Tibial nerve (tissue), 4 donors: ENCODE data around the gene TCF7L1. TPM values are rescaled to one million over a fixed set of nuclear protein-coding genes. Genes with fewer than 3 reads are reported as not detected.
A peak's percentile ranks its signal among the peaks of the same experiment; 100 is the strongest.

ENCODE experiments used
- DNase-seq, 2 donors: peaks; one replicate each; pipeline ENCODE4 v3.0.0-alpha.2; 2019; ENCODE audit warnings: low spot score in 2 of 2
- H3K27ac ChIP-seq, 4 donors: fragments of 200-600 bp; sonication (generic) in 3 of 4; one replicate each; pipeline ENCODE4 v1.5.1; 2017 to 2019; ENCODE audit warnings: mild to moderate bottlenecking in 1 of 4
- H3K27me3 ChIP-seq, 2 donors: fragments of 200-600 bp; sonication (generic) in 1 of 2; one replicate each; pipeline versions ENCODE4 v1.5.1 to v1.6.0; 2017 to 2019
- H3K36me3 ChIP-seq, 3 donors: fragments of 200-600 bp; sonication (generic); one replicate each; pipeline ENCODE4 v1.5.1; 2018 to 2019
- H3K4me1 ChIP-seq, 4 donors: fragments of 200-600 bp; sonication (generic) in 3 of 4; one replicate each; pipeline ENCODE4 v1.5.1; 2017 to 2019
- H3K4me3 ChIP-seq, 4 donors: fragments of 200-600 bp; sonication (generic) in 3 of 4; one replicate each; pipeline ENCODE4 v1.5.1; 2017 to 2019; ENCODE audit warnings: mild to moderate bottlenecking in 1 of 4, moderate library complexity in 1 of 4
- H3K9me3 ChIP-seq, 4 donors: fragments of 200-600 bp; sonication (generic) in 3 of 4; one replicate each; pipeline ENCODE4 v1.5.1; 2017 to 2019
- EP300 ChIP-seq, 2 donors: sonication (generic); formaldehyde crosslinking; IDR thresholded peaks; one replicate each; pipeline ENCODE4 v1.6.1; 2017; ENCODE audit warnings: antibody characterized with exemption in 2 of 2, mild to moderate bottlenecking in 1 of 2
- POLR2A ChIP-seq, 2 donors: fragments of 450-650 bp; IDR thresholded peaks; one replicate each; pipeline ENCODE4 v1.6.1; 2017; ENCODE audit warnings: antibody characterized with exemption in 2 of 2, mild to moderate bottlenecking in 2 of 2, moderate library complexity in 2 of 2
- WGBS, 2 donors: methylation state at CpG; one replicate each; pipeline ENCODE4 v1.1.5; 2018; 5-methylcytosine and 5-hydroxymethylcytosine counted together
- total RNA-seq, 4 donors: library from RNA; depleted of rRNA; stranded (reverse); fragments of >200 nt; gene quantifications; one replicate each; pipeline ENCODE4 v1.1.0, GENCODE V29; 2016
- TF ChIP-seq, protein P1 (sequence below), 5 experiments: fragments of 200-600 bp in 3 of 5; fragments of 450-650 bp in 2 of 5; sonication (generic) in 3 of 5; IDR thresholded peaks; one replicate each; pipeline ENCODE4 v1.5.1; 2016 to 2019; ENCODE audit warnings: antibody characterized with exemption in 5 of 5, mild to moderate bottlenecking in 3 of 5, moderate library complexity in 2 of 5

The TCF7L1 gene
- total RNA-seq, 4 donors from 2014 or later = 3.7 to 14.1 (median 7.1) TPM

DNA sequence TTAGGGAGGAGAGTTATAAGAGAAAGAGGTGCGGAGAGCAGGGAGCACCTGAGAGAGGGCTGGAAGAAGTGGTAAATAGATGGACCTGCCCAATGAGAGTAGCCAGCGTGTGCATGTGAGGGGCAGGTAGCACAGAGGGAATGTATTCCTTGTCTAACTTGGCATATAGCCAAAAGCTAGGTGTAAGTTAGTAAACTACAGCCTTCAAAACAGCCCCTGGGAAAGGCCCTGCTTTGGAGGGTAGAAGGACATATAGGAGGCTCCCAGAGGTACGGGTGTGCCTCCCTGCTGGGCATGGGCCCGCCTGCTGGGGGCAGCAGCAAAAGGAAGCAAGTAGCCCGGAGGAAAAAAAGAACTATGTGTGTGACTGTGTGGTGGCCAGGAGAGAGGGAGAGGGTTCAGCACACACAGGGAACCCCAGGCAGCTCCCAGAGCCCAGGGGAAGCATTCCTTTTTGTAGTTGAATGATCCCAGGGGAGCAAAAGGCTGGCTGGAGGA, 48.0 kb downstream of the TCF7L1 start:
- H3K27me3 ChIP-seq = no peaks in the 10 kb centered on the region
- 78 to 83% methylated on average over 5 of the region's 5 CpGs for WGBS, 2 donors
- H3K4me3 ChIP-seq = no peak overlapping the region
- peaks cover 0 to 37% (median 4%) of the 10 kb centered on the region in 4 donors for H3K4me1 ChIP-seq
- DNase-seq = no peak
- H3K36me3 ChIP-seq = no peaks in the 10 kb centered on the region
- H3K9me3 ChIP-seq = no peaks in the 10 kb centered on the region
- peak overlapping the region in 1 of 4 donors; percentile 11 for H3K27ac ChIP-seq
- TF ChIP-seq POLR2A (IDR thresholded peaks at IDR 0.05) (no peak), EP300 (IDR thresholded peaks at IDR 0.05) (no peak)
- TF ChIP-seq, protein P1, sequence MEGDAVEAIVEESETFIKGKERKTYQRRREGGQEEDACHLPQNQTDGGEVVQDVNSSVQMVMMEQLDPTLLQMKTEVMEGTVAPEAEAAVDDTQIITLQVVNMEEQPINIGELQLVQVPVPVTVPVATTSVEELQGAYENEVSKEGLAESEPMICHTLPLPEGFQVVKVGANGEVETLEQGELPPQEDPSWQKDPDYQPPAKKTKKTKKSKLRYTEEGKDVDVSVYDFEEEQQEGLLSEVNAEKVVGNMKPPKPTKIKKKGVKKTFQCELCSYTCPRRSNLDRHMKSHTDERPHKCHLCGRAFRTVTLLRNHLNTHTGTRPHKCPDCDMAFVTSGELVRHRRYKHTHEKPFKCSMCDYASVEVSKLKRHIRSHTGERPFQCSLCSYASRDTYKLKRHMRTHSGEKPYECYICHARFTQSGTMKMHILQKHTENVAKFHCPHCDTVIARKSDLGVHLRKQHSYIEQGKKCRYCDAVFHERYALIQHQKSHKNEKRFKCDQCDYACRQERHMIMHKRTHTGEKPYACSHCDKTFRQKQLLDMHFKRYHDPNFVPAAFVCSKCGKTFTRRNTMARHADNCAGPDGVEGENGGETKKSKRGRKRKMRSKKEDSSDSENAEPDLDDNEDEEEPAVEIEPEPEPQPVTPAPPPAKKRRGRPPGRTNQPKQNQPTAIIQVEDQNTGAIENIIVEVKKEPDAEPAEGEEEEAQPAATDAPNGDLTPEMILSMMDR (IDR thresholded peaks at IDR 0.05) = no peak

DNA sequence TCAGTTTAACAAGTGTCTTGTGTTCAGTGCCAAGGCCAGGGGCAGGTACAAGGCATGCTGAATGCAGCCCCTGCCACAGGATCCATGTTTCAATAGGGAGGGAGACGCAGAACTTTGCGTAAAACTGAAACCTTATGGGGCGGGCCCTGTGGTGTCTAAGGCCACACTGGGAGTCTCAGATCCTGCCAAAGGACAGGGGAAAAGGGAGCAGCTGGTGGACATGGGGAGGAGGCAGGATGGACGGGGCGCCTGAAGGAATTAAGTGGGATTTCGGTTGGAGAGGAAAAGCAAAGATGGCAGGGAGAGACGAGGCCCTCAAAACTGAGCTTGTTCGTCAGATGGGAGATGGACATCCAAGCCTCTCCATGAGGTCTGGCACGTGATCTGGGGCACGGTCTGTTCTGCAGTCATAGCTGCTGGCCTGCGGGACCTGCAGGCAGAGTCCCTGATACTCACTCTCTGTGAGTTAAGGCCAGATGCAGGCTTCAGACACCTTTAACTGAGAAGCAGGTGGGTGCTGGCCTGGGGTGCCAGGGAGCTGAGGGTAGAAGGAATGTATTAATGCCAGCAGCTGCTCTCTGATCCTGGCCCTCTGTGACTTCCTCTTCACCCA, 48.8 kb downstream of the TCF7L1 start:
- no peaks in the 10 kb centered on the region for H3K36me3 ChIP-seq
- no peak for DNase-seq
- H3K9me3 ChIP-seq = no peaks in the 10 kb centered on the region
- H3K4me1 ChIP-seq = peaks cover 0 to 33% (median 6%) of the 10 kb centered on the region in 4 donors
- H3K27me3 ChIP-seq = no peaks in the 10 kb centered on the region
- WGBS, 2 donors = 93 to 95% methylated on average over 11 of the region's 11 CpGs
- no peak overlapping the region for H3K4me3 ChIP-seq
- TF ChIP-seq EP300 (IDR thresholded peaks at IDR 0.05) (no peak), POLR2A (IDR thresholded peaks at IDR 0.05) (no peak)
- TF ChIP-seq, protein P1 (IDR thresholded peaks at IDR 0.05) = no peak
- H3K27ac ChIP-seq = no peak overlapping the region

DNA sequence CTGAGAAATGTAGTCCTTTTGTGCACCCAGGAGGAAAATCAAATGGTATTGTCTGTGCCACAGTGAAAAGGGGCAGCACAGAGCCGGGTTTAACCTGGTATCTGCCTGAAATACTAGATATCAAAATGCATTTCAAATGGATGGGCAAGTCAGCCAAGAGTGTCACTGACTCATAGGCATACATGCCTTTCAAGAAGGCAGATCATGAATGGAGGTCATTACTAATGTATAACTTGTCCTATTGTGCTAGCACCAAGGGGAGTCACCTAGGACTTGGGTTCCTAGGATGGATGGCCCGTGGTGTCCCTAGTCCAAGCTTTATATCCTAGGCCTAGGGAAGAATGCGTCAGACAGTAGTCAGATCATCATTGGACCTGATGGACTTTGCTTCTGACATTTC, 49.9 kb downstream of the TCF7L1 start:
- Histone ChIP-seq H3K27ac (no peak overlapping the region), H3K9me3 (no peaks in the 10 kb centered on the region), H3K36me3 (no peaks in the 10 kb centered on the region), H3K4me3 (no peak overlapping the region), H3K4me1 (peaks cover 0 to 33% (median 6%) of the 10 kb centered on the region in 4 donors), H3K27me3 (no peaks in the 10 kb centered on the region)
- WGBS, 2 donors = 80 to 87% methylated on average over 3 of the region's 3 CpGs
- DNase-seq = no peak
- TF ChIP-seq, protein P1 (IDR thresholded peaks at IDR 0.05) = no peak
- TF ChIP-seq POLR2A (IDR thresholded peaks at IDR 0.05) (no peak), EP300 (IDR thresholded peaks at IDR 0.05) (no peak)

DNA sequence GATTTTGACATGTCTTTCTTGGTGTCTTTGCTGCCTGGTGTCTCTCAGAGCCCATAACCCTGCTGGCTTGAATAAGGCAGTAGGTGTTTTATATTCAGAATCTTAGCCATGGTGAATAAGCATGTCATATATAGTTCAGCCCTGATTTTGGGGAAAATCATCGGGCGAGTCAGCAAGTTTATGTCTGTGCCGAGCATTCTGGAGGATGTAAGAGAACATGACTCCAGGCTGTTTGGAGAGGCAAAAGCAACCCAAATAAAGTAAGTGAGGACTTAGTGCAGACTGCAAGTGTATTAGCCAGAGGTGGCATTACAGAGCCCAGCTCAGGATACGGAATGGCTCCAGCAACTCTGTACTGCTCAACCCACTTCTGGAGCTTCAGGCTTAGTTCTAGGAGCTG, 50.3 kb downstream of the TCF7L1 start:
- DNase-seq = no peak
- WGBS, 2 donors = 76 to 88% methylated on average over 4 of the region's 4 CpGs
- TF ChIP-seq POLR2A (IDR thresholded peaks at IDR 0.05) (no peak), EP300 (IDR thresholded peaks at IDR 0.05) (no peak)
- TF ChIP-seq, protein P1 (IDR thresholded peaks at IDR 0.05) = no peak
- H3K4me1 ChIP-seq = peaks cover 0 to 29% (median 6%) of the 10 kb centered on the region in 4 donors
- no peaks in the 10 kb centered on the region for H3K36me3 ChIP-seq
- no peaks in the 10 kb centered on the region for H3K27me3 ChIP-seq
- H3K4me3 ChIP-seq = no peak overlapping the region
- H3K9me3 ChIP-seq = no peaks in the 10 kb centered on the region
- no peak overlapping the region for H3K27ac ChIP-seq

DNA sequence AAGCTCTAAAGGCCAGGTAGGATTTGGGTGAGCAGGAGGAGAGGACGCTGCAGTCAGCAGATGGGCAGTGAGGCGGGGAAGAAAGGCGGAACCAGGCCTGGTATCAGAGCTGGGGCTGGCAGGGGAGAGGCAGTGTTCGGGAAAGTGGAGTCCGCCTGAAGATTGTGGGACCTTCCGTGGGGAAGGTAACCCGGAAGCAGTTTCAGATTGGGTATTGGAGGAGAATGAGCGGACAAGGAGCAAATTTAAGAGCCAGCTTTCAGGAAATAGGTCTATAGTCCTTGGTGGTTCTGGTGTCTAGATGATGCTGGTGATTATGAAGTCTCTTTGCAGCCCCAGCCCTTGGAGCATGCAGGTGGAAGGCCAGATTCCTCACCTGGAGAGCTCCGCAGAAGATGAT, 51.0 kb downstream of the TCF7L1 start:
- no peaks in the 10 kb centered on the region for H3K27me3 ChIP-seq
- no peak for DNase-seq
- no peak overlapping the region for H3K4me3 ChIP-seq
- H3K4me1 ChIP-seq = peaks cover 0 to 28% (median 6%) of the 10 kb centered on the region in 4 donors
- H3K9me3 ChIP-seq = no peaks in the 10 kb centered on the region
- WGBS, 2 donors = 94 to 98% methylated on average over 9 of the region's 9 CpGs
- TF ChIP-seq, protein P1 (IDR thresholded peaks at IDR 0.05) = no peak
- no peak for TF ChIP-seq POLR2A (IDR thresholded peaks at IDR 0.05)
- TF ChIP-seq EP300 (IDR thresholded peaks at IDR 0.05) = no peak
- H3K36me3 ChIP-seq = no peaks in the 10 kb centered on the region
- no peak overlapping the region for H3K27ac ChIP-seq
